ENCODE measurements around the gene ZNF76.
A peak's percentile ranks its signal among the peaks of the same experiment; 100 is the strongest.

The ZNF76 gene

GRCh38 chr6:35228481-35228880 lies 31.1 kb upstream of the ZNF76 start:
- no peaks in the 10 kb centered on the region for H3K4me1 Mint-ChIP-seq (ENCODE audit: low read depth)
- no peak overlapping the region for H3K27ac Mint-ChIP-seq
- no peaks in the 10 kb centered on the region for H3K9me3 Mint-ChIP-seq (ENCODE audit: low read depth)
- H3K36me3 Mint-ChIP-seq: no peaks in the 10 kb centered on the region
- no peaks in the 10 kb centered on the region for H3K27me3 Mint-ChIP-seq
- H3K4me3 Mint-ChIP-seq: no peak overlapping the region

DNA sequence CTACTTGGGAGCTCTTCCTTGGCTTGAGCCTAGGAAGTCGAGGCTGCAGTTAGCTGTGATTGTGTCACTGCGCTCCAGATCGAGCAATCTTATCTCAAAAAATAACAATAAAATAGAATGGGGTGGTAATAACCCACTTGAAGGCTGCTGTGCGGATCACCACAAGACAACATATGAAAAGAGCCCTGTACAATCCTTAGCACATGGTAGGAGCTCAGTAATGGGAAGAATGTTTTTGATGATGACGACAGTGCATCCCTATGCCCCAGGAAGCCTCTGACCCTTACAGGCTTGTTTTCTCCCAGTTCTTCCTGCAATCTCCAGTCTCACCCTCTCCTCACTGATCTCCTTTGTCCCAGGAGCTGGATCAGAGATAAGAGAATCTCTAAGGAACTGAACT lies 30.2 kb upstream of the ZNF76 start:
- H3K27ac Mint-ChIP-seq: no peak overlapping the region
- no peaks in the 10 kb centered on the region for H3K36me3 Mint-ChIP-seq
- H3K9me3 Mint-ChIP-seq (ENCODE audit: low read depth): no peaks in the 10 kb centered on the region
- H3K4me3 Mint-ChIP-seq: no peak overlapping the region
- no peaks in the 10 kb centered on the region for H3K27me3 Mint-ChIP-seq
- no peaks in the 10 kb centered on the region for H3K4me1 Mint-ChIP-seq (ENCODE audit: low read depth)

DNA sequence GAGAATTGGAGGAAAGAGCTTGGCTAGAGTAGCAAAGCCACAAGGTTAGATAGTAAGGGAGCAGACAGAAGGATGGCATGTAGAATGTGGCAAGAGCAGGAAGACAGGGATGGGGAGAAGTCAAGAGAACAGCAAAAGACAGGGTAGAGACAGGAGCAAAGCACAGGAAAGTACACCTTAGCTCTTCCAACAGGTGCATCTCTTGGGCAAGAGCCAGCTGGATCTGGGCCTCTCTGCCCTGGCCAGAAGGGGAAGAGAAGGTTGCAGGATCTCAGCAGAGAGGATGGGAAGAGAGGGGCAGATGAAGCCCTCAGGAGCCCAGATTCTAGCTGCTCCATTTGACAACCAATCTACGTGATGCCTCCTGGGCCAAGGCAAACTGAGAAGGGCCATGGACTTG lies 29.0 kb upstream of the ZNF76 start:
- H3K27ac Mint-ChIP-seq: no peak overlapping the region
- H3K4me3 Mint-ChIP-seq: no peak overlapping the region
- peaks cover 4% of the 10 kb centered on the region for H3K36me3 Mint-ChIP-seq
- no peaks in the 10 kb centered on the region for H3K4me1 Mint-ChIP-seq (ENCODE audit: low read depth)
- H3K27me3 Mint-ChIP-seq: no peaks in the 10 kb centered on the region
- H3K9me3 Mint-ChIP-seq (ENCODE audit: low read depth): no peaks in the 10 kb centered on the region

DNA sequence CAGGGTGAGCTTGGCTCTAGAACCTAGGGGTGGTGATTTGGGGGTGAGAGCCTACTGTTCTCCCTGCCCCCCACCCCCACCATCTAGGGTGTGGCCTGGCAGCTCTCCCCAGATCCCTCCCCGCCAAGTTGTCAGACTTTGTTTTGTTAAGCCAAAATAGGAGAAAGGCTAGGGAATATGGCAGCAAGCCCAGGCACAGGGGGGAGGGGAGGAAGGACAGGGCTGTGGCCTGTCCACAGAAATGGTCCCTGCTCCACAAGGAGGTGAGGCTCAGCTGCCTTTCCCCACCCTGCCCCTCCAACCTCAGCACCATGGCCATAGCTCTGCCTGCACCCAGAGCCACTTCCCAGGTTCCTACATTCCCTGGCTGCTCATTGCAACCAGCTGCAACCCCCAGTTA lies 28.6 kb upstream of the ZNF76 start:
- Mint-ChIP-seq H3K4me3 (no peak overlapping the region), H3K36me3 (peaks cover 6% of the 10 kb centered on the region), H3K9me3 (ENCODE audit: low read depth) (no peaks in the 10 kb centered on the region), H3K4me1 (ENCODE audit: low read depth) (no peaks in the 10 kb centered on the region), H3K27ac (no peak overlapping the region), H3K27me3 (no peaks in the 10 kb centered on the region)

- H3K4me1 Mint-ChIP-seq (ENCODE audit: low read depth): no peaks in the 10 kb centered on the region
- H3K27me3 Mint-ChIP-seq: no peaks in the 10 kb centered on the region
- no peak overlapping the region for H3K27ac Mint-ChIP-seq
- peaks cover 7% of the 10 kb centered on the region for H3K36me3 Mint-ChIP-seq
- no peak overlapping the region for H3K4me3 Mint-ChIP-seq
- H3K9me3 Mint-ChIP-seq (ENCODE audit: low read depth): no peaks in the 10 kb centered on the region
Measured at GRCh38 chr6:35231563-35231962, 28.0 kb upstream of the ZNF76 start.

GRCh38 chr6:35234901-35235300 lies 24.6 kb upstream of the ZNF76 start:
- Mint-ChIP-seq H3K27me3 (no peaks in the 10 kb centered on the region), H3K4me1 (ENCODE audit: low read depth) (no peaks in the 10 kb centered on the region), H3K4me3 (no peak overlapping the region), H3K9me3 (ENCODE audit: low read depth) (no peaks in the 10 kb centered on the region), H3K36me3 (peaks cover 7% of the 10 kb centered on the region), H3K27ac (no peak overlapping the region)

DNA sequence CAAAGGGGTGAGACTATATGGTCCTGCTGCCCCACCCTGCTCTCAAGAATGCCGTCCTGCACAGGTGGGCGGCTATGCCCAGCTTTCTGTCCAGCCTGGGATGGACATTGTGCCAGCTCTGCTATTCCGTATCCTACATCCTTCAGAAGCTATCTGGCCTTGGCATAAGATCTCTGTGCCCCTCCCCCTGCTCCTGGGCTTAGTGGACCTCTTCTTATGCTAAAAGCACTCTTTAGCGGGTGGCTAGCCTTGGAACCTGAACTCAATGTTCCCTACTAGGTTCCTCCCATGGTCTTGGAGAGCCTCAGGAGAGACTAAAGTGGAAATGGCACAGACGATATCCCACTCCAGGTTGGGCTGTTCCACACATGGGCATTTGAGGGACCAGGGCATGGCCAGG lies 23.3 kb upstream of the ZNF76 start:
- Mint-ChIP-seq H3K27me3 (no peaks in the 10 kb centered on the region), H3K36me3 (peaks cover 9% of the 10 kb centered on the region), H3K4me3 (no peak overlapping the region), H3K27ac (no peak overlapping the region), H3K9me3 (ENCODE audit: low read depth) (no peaks in the 10 kb centered on the region), H3K4me1 (ENCODE audit: low read depth) (peaks cover 2% of the 10 kb centered on the region)

- Mint-ChIP-seq H3K4me1 (ENCODE audit: low read depth) (peaks cover 2% of the 10 kb centered on the region), H3K27ac (no peak overlapping the region), H3K36me3 (peaks cover 9% of the 10 kb centered on the region), H3K4me3 (no peak overlapping the region), H3K9me3 (ENCODE audit: low read depth) (no peaks in the 10 kb centered on the region), H3K27me3 (no peaks in the 10 kb centered on the region)
Measured at GRCh38 chr6:35237476-35237875, 22.1 kb upstream of the ZNF76 start.

DNA sequence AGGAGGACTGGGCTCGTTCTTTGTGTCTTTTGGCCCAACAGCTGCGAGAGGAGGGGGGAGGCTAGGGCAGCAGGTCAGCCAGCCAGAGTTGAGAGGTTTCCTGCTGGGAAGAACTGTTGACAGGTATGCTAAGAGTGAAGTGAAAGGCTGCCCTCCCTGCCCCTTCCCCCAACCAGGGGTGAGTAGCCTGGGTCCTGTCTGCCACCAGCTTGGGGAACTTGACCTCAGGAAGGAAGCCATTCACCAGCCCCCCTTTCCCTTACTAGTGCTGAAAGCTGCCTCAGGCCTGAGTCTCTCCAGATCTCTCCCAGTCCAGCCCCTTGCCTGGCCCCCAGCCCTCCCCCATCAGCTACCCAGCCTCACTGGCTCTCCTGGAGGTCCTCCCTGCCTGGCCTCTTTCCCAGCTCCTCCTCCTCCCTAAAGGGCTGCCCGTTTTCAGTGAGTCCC lies 20.7 kb upstream of the ZNF76 start:
- H3K9me3 Mint-ChIP-seq (ENCODE audit: low read depth): no peaks in the 10 kb centered on the region
- no peak overlapping the region for H3K27ac Mint-ChIP-seq
- H3K36me3 Mint-ChIP-seq: peaks cover 9% of the 10 kb centered on the region
- H3K27me3 Mint-ChIP-seq: no peaks in the 10 kb centered on the region
- no peak overlapping the region for H3K4me3 Mint-ChIP-seq
- H3K4me1 Mint-ChIP-seq (ENCODE audit: low read depth): peaks cover 2% of the 10 kb centered on the region

- Mint-ChIP-seq H3K4me1 (ENCODE audit: low read depth) (peaks cover 2% of the 10 kb centered on the region), H3K27ac (no peak overlapping the region), H3K27me3 (no peaks in the 10 kb centered on the region), H3K36me3 (peaks cover 12% of the 10 kb centered on the region), H3K4me3 (no peak overlapping the region), H3K9me3 (ENCODE audit: low read depth) (no peaks in the 10 kb centered on the region)
Measured at GRCh38 chr6:35239581-35239980, 20.0 kb upstream of the ZNF76 start.

DNA sequence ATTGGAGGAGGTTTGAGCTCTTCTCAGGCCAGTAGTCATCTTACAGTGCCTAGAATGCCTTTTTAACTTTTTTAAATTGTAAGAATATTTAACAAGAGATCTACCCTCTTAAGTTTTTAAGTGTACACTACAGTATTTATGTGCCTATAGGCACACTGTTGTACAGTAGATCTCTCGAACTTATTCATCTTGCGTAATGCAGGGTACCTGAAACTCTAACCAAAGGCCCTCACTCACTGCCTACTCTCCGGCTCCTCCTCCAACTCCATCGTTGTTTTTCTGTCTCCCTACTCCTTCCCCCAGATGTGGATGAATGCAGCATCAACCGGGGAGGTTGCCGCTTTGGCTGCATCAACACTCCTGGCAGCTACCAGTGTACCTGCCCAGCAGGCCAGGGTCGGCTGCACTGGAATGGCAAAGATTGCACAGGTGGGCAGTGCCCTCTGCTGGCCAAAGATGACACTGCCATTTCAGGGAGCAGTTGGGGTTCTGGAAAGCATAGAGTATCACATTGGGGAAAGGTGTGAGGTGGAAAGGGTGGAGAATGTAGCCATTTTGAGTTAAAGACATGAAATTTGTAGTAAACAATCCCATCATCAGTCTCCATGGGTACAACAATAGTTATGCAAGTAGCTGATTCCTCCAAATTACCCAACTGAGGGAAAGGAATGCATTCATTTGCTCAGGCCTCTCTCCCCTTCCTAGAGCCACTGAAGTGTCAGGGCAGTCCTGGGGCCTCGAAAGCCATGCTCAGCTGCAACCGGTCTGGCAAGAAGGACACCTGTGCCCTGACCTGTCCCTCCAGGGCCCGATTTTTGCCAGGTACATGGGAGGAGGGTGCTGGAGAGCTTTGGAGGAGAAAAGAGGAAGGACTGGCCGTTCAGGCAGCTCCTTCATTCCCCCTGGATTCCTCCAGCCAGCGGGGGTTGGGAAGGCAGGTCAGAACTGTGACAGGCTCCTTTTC lies 18.4 kb upstream of the ZNF76 start:
- Mint-ChIP-seq H3K4me1 (ENCODE audit: low read depth) (peaks cover 2% of the 10 kb centered on the region), H3K27ac (peak overlapping the region; percentile 70), H3K36me3 (peaks cover 6% of the 10 kb centered on the region), H3K27me3 (no peaks in the 10 kb centered on the region), H3K9me3 (ENCODE audit: low read depth) (no peaks in the 10 kb centered on the region), H3K4me3 (no peak overlapping the region)

DNA sequence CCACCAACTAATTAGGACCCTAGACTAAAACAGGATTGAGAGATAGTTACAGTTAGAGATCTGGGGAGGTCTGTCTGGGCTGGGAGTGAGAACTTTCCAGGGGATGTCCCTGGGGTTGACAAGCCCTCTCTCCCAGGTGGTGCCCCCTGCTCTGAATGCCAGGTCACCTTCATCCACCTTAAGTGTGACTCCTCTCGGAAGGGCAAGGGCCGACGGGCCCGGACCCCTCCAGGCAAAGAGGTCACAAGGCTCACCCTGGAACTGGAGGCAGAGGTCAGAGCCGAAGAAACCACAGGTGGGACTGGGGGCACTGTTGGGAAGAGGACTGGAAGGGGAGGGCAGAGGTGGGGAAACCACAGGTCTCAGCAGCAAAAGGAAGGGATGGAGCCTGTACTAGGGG lies 17.0 kb upstream of the ZNF76 start:
- no peak overlapping the region for H3K27ac Mint-ChIP-seq
- peaks cover 2% of the 10 kb centered on the region for H3K4me1 Mint-ChIP-seq (ENCODE audit: low read depth)
- peaks cover 6% of the 10 kb centered on the region for H3K36me3 Mint-ChIP-seq
- no peaks in the 10 kb centered on the region for H3K9me3 Mint-ChIP-seq (ENCODE audit: low read depth)
- H3K4me3 Mint-ChIP-seq: no peak overlapping the region
- no peaks in the 10 kb centered on the region for H3K27me3 Mint-ChIP-seq

GRCh38 chr6:35242906-35243305 lies 16.6 kb upstream of the ZNF76 start:
- H3K4me3 Mint-ChIP-seq: no peak overlapping the region
- H3K27me3 Mint-ChIP-seq: no peaks in the 10 kb centered on the region
- peaks cover 5% of the 10 kb centered on the region for H3K4me1 Mint-ChIP-seq (ENCODE audit: low read depth)
- H3K9me3 Mint-ChIP-seq (ENCODE audit: low read depth): no peaks in the 10 kb centered on the region
- H3K27ac Mint-ChIP-seq: no peak overlapping the region
- peaks cover 6% of the 10 kb centered on the region for H3K36me3 Mint-ChIP-seq

GRCh38 chr6:35243386-35243958 lies 16.1 kb upstream of the ZNF76 start:
- Mint-ChIP-seq H3K4me1 (ENCODE audit: low read depth) (peaks cover 8% of the 10 kb centered on the region), H3K27me3 (no peaks in the 10 kb centered on the region), H3K36me3 (peaks cover 6% of the 10 kb centered on the region), H3K9me3 (ENCODE audit: low read depth) (no peaks in the 10 kb centered on the region), H3K4me3 (no peak overlapping the region), H3K27ac (no peak overlapping the region)

DNA sequence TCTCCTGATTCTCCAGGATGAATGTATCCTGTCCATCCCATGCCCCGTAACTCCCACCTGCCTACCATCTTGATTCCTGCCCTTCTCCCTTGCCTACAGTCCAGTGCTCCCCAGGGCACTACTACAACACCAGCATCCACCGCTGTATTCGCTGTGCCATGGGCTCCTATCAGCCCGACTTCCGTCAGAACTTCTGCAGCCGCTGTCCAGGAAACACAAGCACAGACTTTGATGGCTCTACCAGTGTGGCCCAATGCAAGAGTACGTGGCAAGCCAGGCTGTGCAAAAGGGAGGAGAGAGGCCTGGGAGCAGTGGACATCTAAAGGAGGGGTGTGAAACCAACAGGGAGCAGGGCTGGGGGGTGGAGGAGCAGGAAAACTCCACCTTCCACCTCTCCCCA lies 15.0 kb upstream of the ZNF76 start:
- no peaks in the 10 kb centered on the region for H3K9me3 Mint-ChIP-seq (ENCODE audit: low read depth)
- H3K4me3 Mint-ChIP-seq: no peak overlapping the region
- peaks cover 6% of the 10 kb centered on the region for H3K36me3 Mint-ChIP-seq
- no peak overlapping the region for H3K27ac Mint-ChIP-seq
- H3K27me3 Mint-ChIP-seq: no peaks in the 10 kb centered on the region
- H3K4me1 Mint-ChIP-seq (ENCODE audit: low read depth): peaks cover 8% of the 10 kb centered on the region
